ENCODE results near the gene SERHL2.

SERHL2 gene

DNA sequence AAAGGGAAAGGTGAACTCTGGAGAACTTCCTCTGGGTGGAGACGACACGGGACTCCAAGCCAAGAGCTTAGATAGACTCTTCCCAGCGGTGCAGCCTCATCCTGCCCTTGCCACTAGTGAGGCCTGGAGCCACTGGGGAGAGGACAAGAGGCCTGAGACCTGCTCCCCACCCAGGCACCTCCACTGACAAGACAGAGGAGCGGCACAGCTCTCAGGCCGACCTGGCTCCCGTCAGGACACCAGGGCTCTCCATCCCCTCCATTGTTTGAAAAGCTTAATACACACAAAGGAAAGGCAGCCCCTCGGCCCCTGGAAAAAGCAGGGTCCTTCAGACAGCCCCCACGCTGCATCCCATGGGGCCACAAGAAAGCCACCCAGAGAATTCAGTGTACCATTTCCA lies 31.3 kb downstream of the SERHL2 start:
- Histone ChIP-seq H3K4me3 (ENCODE audit: low read length) (no peak overlapping the region), H3K9me3 (ENCODE audit: control insufficient read depth, insufficient read depth, low read length) (no peaks in the 10 kb centered on the region), H3K27me3 (ENCODE audit: control insufficient read depth, insufficient read depth, low read length) (no peaks in the 10 kb centered on the region), H3K36me3 (ENCODE audit: control insufficient read depth, insufficient read depth, low read length) (peaks cover 32% of the 10 kb centered on the region), H3K27ac (ENCODE audit: low read length) (no peak overlapping the region), H3K4me1 (ENCODE audit: control insufficient read depth, insufficient read depth, low read length) (no peaks in the 10 kb centered on the region)
- DNase-seq (ENCODE audit: low read depth, low spot score), result no peak
- no CpG with 5 or more reads among the region's 8 CpGs for WGBS (ENCODE audit: insufficient coverage, insufficient read length)

DNA sequence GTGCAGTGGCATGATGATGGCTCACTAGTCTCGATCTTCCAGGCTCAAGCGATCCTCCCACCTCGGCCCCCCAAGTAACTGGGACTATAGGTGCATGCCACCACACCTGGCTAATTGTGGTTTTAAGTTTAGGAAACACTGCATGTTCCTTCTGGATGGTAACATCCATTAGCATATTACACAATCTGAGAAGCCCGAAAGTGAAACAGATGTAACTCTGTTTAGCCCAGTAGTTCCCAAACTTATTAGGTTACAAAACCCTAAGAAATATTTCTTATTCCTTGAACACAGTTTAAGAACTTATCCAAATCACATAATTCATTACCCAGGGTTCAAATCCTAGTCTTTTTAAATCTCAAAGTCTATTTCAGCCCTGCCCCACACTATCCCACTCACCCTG lies 32.6 kb downstream of the SERHL2 start:
- Histone ChIP-seq H3K4me3 (ENCODE audit: low read length) (no peak overlapping the region), H3K36me3 (ENCODE audit: control insufficient read depth, insufficient read depth, low read length) (peaks cover 35% of the 10 kb centered on the region), H3K27me3 (ENCODE audit: control insufficient read depth, insufficient read depth, low read length) (no peaks in the 10 kb centered on the region), H3K9me3 (ENCODE audit: control insufficient read depth, insufficient read depth, low read length) (no peaks in the 10 kb centered on the region), H3K4me1 (ENCODE audit: control insufficient read depth, insufficient read depth, low read length) (no peaks in the 10 kb centered on the region), H3K27ac (ENCODE audit: low read length) (no peak overlapping the region)
- DNase-seq (ENCODE audit: low read depth, low spot score), result no peak
- no CpG with 5 or more reads among the region's 4 CpGs for WGBS (ENCODE audit: insufficient coverage, insufficient read length)

DNA sequence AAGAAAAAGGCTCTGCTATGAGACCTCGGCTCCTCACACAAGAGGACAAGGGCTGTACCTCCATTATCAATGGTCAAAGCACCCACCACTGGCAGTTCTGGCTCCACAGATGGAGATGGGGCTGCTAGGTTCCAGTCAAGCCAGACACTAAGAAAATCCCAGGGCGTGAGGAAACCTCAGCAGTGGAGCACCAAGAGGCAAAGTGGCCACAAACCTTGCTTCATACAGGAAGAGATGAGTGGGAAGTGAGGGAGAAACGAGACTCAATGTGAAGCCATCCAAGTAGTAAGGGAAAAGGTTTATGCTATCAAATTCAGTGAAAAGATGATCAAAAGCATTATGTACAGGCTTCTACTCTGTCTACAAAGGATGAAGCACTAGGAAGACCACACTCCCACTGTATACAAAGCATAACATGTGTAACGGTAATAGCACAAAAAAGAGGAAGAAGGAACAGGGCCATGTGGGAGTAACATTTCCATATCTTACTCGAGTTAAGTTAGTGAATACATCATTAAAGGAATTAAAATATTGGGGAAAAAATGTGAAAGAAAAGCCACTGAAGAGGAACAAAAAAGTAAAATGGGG lies 33.9 kb downstream of the SERHL2 start:
- Histone ChIP-seq H3K4me1 (ENCODE audit: control insufficient read depth, insufficient read depth, low read length) (no peaks in the 10 kb centered on the region), H3K9me3 (ENCODE audit: control insufficient read depth, insufficient read depth, low read length) (no peaks in the 10 kb centered on the region), H3K27ac (ENCODE audit: low read length) (no peak overlapping the region), H3K36me3 (ENCODE audit: control insufficient read depth, insufficient read depth, low read length) (peaks cover 43% of the 10 kb centered on the region), H3K4me3 (ENCODE audit: low read length) (no peak overlapping the region), H3K27me3 (ENCODE audit: control insufficient read depth, insufficient read depth, low read length) (no peaks in the 10 kb centered on the region)
- no peak for DNase-seq (ENCODE audit: low read depth, low spot score)
- no CpG with 5 or more reads among the region's 5 CpGs for WGBS (ENCODE audit: insufficient coverage, insufficient read length)

DNA sequence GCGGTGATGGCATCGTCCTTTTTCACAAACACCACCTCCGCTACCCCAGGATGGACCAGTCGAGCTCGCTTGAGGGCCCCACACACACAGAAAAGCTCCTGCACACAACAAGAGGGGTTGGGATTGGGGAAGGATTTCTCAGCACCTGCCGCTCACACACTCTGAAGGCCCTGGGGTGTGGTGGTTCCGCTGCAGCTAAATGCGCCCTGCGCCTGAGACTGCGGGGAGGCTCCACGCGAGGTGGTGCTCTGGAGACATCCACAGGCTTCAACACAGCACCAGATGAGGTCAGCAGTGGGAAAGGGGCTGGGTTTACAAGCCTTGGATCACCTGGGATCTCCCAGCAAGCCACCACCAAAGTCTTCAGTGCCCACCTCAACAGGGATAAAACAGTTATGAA lies 38.2 kb downstream of the SERHL2 start:
- Histone ChIP-seq H3K36me3 (ENCODE audit: control insufficient read depth, insufficient read depth, low read length) (peaks cover 38% of the 10 kb centered on the region), H3K9me3 (ENCODE audit: control insufficient read depth, insufficient read depth, low read length) (no peaks in the 10 kb centered on the region), H3K27ac (ENCODE audit: low read length) (no peak overlapping the region), H3K4me1 (ENCODE audit: control insufficient read depth, insufficient read depth, low read length) (no peaks in the 10 kb centered on the region), H3K4me3 (ENCODE audit: low read length) (no peak overlapping the region), H3K27me3 (ENCODE audit: control insufficient read depth, insufficient read depth, low read length) (no peaks in the 10 kb centered on the region)
- WGBS (ENCODE audit: insufficient coverage, insufficient read length), result no CpG with 5 or more reads among the region's 12 CpGs
- no peak for DNase-seq (ENCODE audit: low read depth, low spot score)

DNA sequence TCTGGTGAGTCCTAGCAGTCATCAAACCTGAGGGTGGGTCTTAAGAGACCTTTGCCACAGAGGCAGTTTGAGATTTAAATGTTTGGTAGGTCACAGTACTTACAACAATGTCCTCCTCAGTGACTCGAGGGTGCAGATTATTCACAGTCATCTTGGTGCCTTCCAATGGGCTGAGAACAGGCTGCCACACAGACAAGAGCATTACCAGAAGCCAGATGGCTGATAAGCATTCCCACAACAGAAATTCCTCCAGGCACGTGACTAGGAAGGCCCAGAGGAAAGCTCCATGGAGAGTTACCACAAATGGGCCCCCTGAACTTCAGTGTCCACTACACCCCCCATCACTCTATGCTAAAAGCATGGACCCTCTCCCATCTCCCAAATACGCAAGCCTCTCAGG lies 41.7 kb downstream of the SERHL2 start:
- Histone ChIP-seq H3K4me1 (ENCODE audit: control insufficient read depth, insufficient read depth, low read length) (no peaks in the 10 kb centered on the region), H3K27me3 (ENCODE audit: control insufficient read depth, insufficient read depth, low read length) (no peaks in the 10 kb centered on the region), H3K4me3 (ENCODE audit: low read length) (no peak overlapping the region), H3K27ac (ENCODE audit: low read length) (no peak overlapping the region), H3K36me3 (ENCODE audit: control insufficient read depth, insufficient read depth, low read length) (peaks cover 41% of the 10 kb centered on the region), H3K9me3 (ENCODE audit: control insufficient read depth, insufficient read depth, low read length) (no peaks in the 10 kb centered on the region)
- WGBS (ENCODE audit: insufficient coverage, insufficient read length), result no CpG with 5 or more reads among the region's 3 CpGs
- no peak for DNase-seq (ENCODE audit: low read depth, low spot score)

DNA sequence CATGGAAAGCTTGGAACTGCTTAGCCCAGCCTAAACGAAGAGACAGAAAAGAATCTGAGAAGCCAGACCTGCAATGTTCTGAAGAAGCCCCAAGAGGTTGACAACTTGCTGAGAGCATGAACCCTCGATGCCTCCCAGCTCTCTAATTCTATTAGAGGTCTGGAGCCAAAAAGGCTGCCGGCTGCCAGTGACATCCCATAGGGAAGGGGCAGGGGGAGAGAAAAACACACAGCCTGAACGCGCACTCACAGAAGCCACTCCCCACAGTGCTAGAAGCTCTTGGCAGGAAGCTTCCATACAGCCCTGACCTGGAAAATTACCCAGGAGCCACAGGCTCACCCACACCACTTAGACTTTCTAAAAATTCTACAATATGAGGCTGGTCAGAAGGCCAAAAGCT lies 42.6 kb downstream of the SERHL2 start:
- Histone ChIP-seq H3K4me1 (ENCODE audit: control insufficient read depth, insufficient read depth, low read length) (no peaks in the 10 kb centered on the region), H3K27ac (ENCODE audit: low read length) (no peak overlapping the region), H3K9me3 (ENCODE audit: control insufficient read depth, insufficient read depth, low read length) (no peaks in the 10 kb centered on the region), H3K36me3 (ENCODE audit: control insufficient read depth, insufficient read depth, low read length) (peaks cover 41% of the 10 kb centered on the region), H3K27me3 (ENCODE audit: control insufficient read depth, insufficient read depth, low read length) (no peaks in the 10 kb centered on the region), H3K4me3 (ENCODE audit: low read length) (no peak overlapping the region)
- DNase-seq (ENCODE audit: low read depth, low spot score), result no peak
- no CpG with 5 or more reads among the region's 5 CpGs for WGBS (ENCODE audit: insufficient coverage, insufficient read length)

DNA sequence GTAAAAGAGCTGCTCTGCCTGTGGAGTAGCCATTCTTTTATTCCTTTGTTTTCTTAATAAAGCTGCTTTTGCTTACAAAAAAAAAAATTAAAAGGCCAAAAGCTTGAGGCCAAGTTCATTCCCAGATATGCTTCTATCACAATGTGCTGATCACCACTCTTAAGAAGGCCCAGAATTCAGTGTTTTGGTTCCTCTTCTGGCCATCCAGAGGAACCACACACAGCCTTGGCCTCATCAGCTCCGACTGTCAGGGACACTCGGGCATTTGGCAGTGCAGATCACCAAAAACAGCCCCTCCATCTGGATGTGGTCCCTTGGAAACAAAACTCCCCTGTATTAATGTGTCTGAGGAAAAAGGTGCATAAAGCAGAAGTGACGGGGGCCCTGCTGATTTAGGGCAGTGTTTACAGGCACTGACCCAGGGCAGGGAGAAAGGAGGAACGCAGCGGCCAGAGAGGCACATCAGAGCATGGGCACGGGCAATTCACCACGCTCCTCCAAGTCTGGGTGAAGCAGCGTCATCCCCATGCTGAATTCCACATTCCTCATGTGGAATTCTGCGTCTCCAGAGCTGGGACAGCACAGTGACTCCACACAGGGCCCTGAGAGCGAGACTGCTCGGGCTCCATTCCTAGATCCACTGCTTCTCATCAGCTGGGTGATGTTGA lies 43.2 kb downstream of the SERHL2 start:
- Histone ChIP-seq H3K9me3 (ENCODE audit: control insufficient read depth, insufficient read depth, low read length) (no peaks in the 10 kb centered on the region), H3K27ac (ENCODE audit: low read length) (no peak overlapping the region), H3K36me3 (ENCODE audit: control insufficient read depth, insufficient read depth, low read length) (peaks cover 38% of the 10 kb centered on the region), H3K4me3 (ENCODE audit: low read length) (no peak overlapping the region), H3K27me3 (ENCODE audit: control insufficient read depth, insufficient read depth, low read length) (no peaks in the 10 kb centered on the region), H3K4me1 (ENCODE audit: control insufficient read depth, insufficient read depth, low read length) (no peaks in the 10 kb centered on the region)
- DNase-seq (ENCODE audit: low read depth, low spot score), result no peak
- WGBS (ENCODE audit: insufficient coverage, insufficient read length), result no CpG with 5 or more reads among the region's 11 CpGs

DNA sequence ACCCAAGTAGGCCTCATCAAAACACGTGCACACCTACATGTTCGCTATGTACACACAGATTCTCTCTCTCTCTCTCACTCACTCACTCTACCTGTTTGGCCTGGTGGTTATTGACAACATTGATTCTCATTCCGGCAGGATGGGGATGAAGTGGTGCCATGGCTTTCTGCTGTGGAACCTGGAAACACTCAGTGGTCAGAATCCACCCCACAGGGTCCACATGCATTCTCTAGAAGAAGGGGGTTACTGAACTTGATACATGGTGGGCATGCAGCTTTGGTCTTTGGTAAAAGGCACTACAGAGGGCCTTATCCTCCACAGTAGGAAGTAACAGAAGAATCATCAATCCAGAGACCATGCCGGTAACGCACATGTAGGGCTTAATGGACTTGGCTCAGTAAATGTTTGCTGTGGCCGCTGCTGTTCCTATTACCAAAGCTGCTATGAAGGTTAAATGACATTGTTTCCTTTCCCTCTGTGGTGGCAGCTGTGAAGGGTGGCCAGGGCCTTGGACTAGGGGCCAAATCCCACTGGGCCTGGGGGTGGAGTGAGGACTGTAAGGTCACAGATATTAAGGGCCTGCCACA lies 48.2 kb downstream of the SERHL2 start:
- no peaks in the 10 kb centered on the region for H3K27me3 ChIP-seq (ENCODE audit: control insufficient read depth, insufficient read depth, low read length)
- H3K27ac ChIP-seq (ENCODE audit: low read length), result no peak overlapping the region
- DNase-seq (ENCODE audit: low read depth, low spot score), result no peak
- no CpG with 5 or more reads among the region's 6 CpGs for WGBS (ENCODE audit: insufficient coverage, insufficient read length)
- no peak overlapping the region for H3K4me3 ChIP-seq (ENCODE audit: low read length)
- no peaks in the 10 kb centered on the region for H3K4me1 ChIP-seq (ENCODE audit: control insufficient read depth, insufficient read depth, low read length)
- H3K9me3 ChIP-seq (ENCODE audit: control insufficient read depth, insufficient read depth, low read length), result no peaks in the 10 kb centered on the region
- peaks cover 25% of the 10 kb centered on the region for H3K36me3 ChIP-seq (ENCODE audit: control insufficient read depth, insufficient read depth, low read length)

DNA sequence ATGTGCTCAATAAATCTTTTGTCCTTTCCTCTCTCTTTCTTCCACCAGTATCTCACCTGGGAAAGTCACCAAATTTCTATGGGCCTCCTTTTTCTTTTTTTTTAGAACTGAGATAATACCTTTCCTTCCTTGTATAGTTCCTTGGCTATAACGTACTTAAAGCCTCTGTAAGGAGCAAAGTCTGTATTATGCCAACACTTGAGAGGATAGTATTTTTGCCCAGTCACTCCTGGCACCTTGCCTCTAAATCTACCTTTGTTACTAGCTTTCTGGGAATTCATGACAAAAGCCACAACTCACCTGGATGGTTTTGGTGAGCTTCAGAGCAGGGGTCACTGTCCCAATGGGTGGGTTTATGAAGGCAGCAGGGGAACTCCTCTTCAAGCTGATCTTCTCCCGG lies 48.7 kb downstream of the SERHL2 start:
- no peak overlapping the region for H3K4me3 ChIP-seq (ENCODE audit: low read length)
- H3K9me3 ChIP-seq (ENCODE audit: control insufficient read depth, insufficient read depth, low read length), result no peaks in the 10 kb centered on the region
- no CpG with 5 or more reads among the region's 2 CpGs for WGBS (ENCODE audit: insufficient coverage, insufficient read length)
- H3K27ac ChIP-seq (ENCODE audit: low read length), result no peak overlapping the region
- DNase-seq (ENCODE audit: low read depth, low spot score), result no peak
- no peaks in the 10 kb centered on the region for H3K27me3 ChIP-seq (ENCODE audit: control insufficient read depth, insufficient read depth, low read length)
- H3K4me1 ChIP-seq (ENCODE audit: control insufficient read depth, insufficient read depth, low read length), result no peaks in the 10 kb centered on the region
- H3K36me3 ChIP-seq (ENCODE audit: control insufficient read depth, insufficient read depth, low read length), result peaks cover 21% of the 10 kb centered on the region

DNA sequence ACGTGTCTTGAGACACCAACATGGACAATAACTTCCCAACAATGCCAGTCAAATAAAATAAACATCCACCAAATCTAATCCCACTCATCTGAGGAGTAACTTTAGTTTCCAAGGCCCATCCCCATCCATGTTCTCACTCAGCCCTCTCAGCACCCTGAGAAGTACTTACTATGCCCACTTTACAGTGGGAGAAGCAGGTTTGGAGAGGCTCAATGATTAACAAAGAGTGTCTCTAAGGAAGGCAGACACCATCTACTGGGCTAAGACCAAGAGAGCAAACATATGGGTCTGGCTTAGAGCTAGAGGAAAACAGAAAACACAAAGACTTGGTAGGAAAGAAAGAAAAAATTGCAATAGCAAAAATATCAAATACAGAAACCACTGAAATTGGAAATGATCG lies 49.7 kb downstream of the SERHL2 start:
- Histone ChIP-seq H3K27ac (ENCODE audit: low read length) (no peak overlapping the region), H3K36me3 (ENCODE audit: control insufficient read depth, insufficient read depth, low read length) (peaks cover 21% of the 10 kb centered on the region), H3K4me1 (ENCODE audit: control insufficient read depth, insufficient read depth, low read length) (no peaks in the 10 kb centered on the region), H3K27me3 (ENCODE audit: control insufficient read depth, insufficient read depth, low read length) (no peaks in the 10 kb centered on the region), H3K4me3 (ENCODE audit: low read length) (no peak overlapping the region), H3K9me3 (ENCODE audit: control insufficient read depth, insufficient read depth, low read length) (no peaks in the 10 kb centered on the region)
- no CpG with 5 or more reads among the region's 2 CpGs for WGBS (ENCODE audit: insufficient coverage, insufficient read length)
- no peak for DNase-seq (ENCODE audit: low read depth, low spot score)

DNA sequence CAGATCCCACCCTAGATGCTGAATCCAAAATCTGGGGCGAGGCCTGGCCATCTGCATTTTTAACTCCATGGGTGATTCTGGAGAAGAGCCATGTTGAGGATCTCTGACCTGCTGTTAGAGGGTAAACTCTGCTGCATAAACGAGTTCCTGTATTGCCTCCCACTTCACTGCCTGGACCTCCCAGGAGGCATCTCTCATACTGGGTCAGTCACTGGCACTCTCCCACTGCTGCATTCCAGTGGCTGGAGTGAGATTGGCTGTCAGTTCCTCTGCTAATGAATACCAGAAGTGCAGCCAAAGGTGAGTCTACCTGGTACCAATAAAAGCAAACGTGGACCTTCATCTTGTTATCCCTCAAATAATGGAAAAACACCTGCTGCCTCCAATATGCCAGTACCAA lies 50.6 kb downstream of the SERHL2 start:
- H3K36me3 ChIP-seq (ENCODE audit: control insufficient read depth, insufficient read depth, low read length), result peaks cover 13% of the 10 kb centered on the region; the same call in 1 of the 2 replicates
- H3K27me3 ChIP-seq (ENCODE audit: control insufficient read depth, insufficient read depth, low read length), result no peaks in the 10 kb centered on the region
- no CpG with 5 or more reads among the region's 3 CpGs for WGBS (ENCODE audit: insufficient coverage, insufficient read length)
- H3K27ac ChIP-seq (ENCODE audit: low read length), result no peak overlapping the region
- no peak for DNase-seq (ENCODE audit: low read depth, low spot score)
- no peak overlapping the region for H3K4me3 ChIP-seq (ENCODE audit: low read length)
- no peaks in the 10 kb centered on the region for H3K4me1 ChIP-seq (ENCODE audit: control insufficient read depth, insufficient read depth, low read length)
- H3K9me3 ChIP-seq (ENCODE audit: control insufficient read depth, insufficient read depth, low read length), result no peaks in the 10 kb centered on the region
